Activated T-cell treated with anti-CD3 and anti-CD28 coated beads, Interleukin-2, amount 50 U/mL, for 24 hours (primary cell): ENCODE results near the gene REPS1.

ENCODE experiments used
- DNase-seq: peaks from one replicate; pipeline ENCODE4 v3.0.0-alpha.2; 2020
- H3K27ac Mint-ChIP-seq: 2 replicates; pipeline ENCODE4 v1.8.0; 2020; ENCODE audit warnings: mild to moderate bottlenecking, mixed read lengths
- H3K27me3 Mint-ChIP-seq: 2 replicates; pipeline ENCODE4 v1.8.0; 2020; ENCODE audit warnings: mixed read lengths
- H3K36me3 Mint-ChIP-seq: 2 replicates; pipeline ENCODE4 v1.8.0; 2020; ENCODE audit warnings: low read depth, mixed read lengths
- H3K4me1 Mint-ChIP-seq: 2 replicates; pipeline ENCODE4 v1.8.0; 2020; ENCODE audit warnings: low read depth, mixed read lengths
- H3K4me3 Mint-ChIP-seq: 2 replicates; pipeline ENCODE4 v1.8.0; 2020; ENCODE audit warnings: mild to moderate bottlenecking, moderate library complexity, mixed read lengths
- H3K9me3 Mint-ChIP-seq: 2 replicates; pipeline ENCODE4 v1.8.0; 2020; ENCODE audit warnings: mixed read lengths

Gene REPS1

GRCh38 chr6:138896104-138896756, 91.8 kb downstream of the REPS1 start:
- H3K27me3 Mint-ChIP-seq = no peaks in the 10 kb centered on the region
- no peak for DNase-seq

GRCh38 chr6:138891255-138891986, 96.6 kb downstream of the REPS1 start:
- Mint-ChIP-seq H3K27ac (no peak overlapping the region), H3K36me3 (peaks cover 4% of the 10 kb centered on the region), H3K27me3 (no peaks in the 10 kb centered on the region), H3K4me3 (no peak overlapping the region), H3K9me3 (no peaks in the 10 kb centered on the region), H3K4me1 (peaks cover 9% of the 10 kb centered on the region)
- DNase-seq = no peak

More at GRCh38 chr6:138896104-138896756, 91.8 kb downstream of the REPS1 start:
- Mint-ChIP-seq H3K4me3 (no peak overlapping the region), H3K4me1 (peaks cover 7% of the 10 kb centered on the region), H3K9me3 (no peaks in the 10 kb centered on the region), H3K27ac (no peak overlapping the region), H3K36me3 (peaks cover 43% of the 10 kb centered on the region)

- Mint-ChIP-seq H3K9me3 (no peaks in the 10 kb centered on the region), H3K27ac (no peak overlapping the region), H3K4me3 (no peak overlapping the region), H3K4me1 (peaks cover 10% of the 10 kb centered on the region), H3K36me3 (no peaks in the 10 kb centered on the region), H3K27me3 (no peaks in the 10 kb centered on the region)
- no peak for DNase-seq
These were observed 102.8 kb downstream of the REPS1 start for GRCh38 chr6:138885156-138885819.

GRCh38 chr6:138882369-138883017, 105.6 kb downstream of the REPS1 start:
- Mint-ChIP-seq H3K27ac (peak overlapping the region; percentile 75), H3K4me1 (peaks cover 8% of the 10 kb centered on the region), H3K4me3 (no peak overlapping the region), H3K9me3 (no peaks in the 10 kb centered on the region), H3K27me3 (no peaks in the 10 kb centered on the region), H3K36me3 (no peaks in the 10 kb centered on the region)
- no peak for DNase-seq

GRCh38 chr6:138873191-138873590, 114.9 kb downstream of the REPS1 start:
- no peak for DNase-seq
- H3K27me3 Mint-ChIP-seq = peaks cover 3% of the 10 kb centered on the region
- peaks cover 11% of the 10 kb centered on the region for H3K4me1 Mint-ChIP-seq
- no peak overlapping the region for H3K27ac Mint-ChIP-seq
- no peaks in the 10 kb centered on the region for H3K9me3 Mint-ChIP-seq
- H3K4me3 Mint-ChIP-seq = no peak overlapping the region
- H3K36me3 Mint-ChIP-seq = no peaks in the 10 kb centered on the region

- H3K36me3 Mint-ChIP-seq = no peaks in the 10 kb centered on the region
- peaks cover 8% of the 10 kb centered on the region for H3K27me3 Mint-ChIP-seq
- no peak overlapping the region for H3K27ac Mint-ChIP-seq
- no peak for DNase-seq
- no peak overlapping the region for H3K4me3 Mint-ChIP-seq
- H3K4me1 Mint-ChIP-seq = peaks cover 15% of the 10 kb centered on the region
- no peaks in the 10 kb centered on the region for H3K9me3 Mint-ChIP-seq
These were observed 118.7 kb downstream of the REPS1 start for GRCh38 chr6:138869398-138869797.

GRCh38 chr6:138868181-138868580, 119.9 kb downstream of the REPS1 start:
- H3K27me3 Mint-ChIP-seq = peaks cover 12% of the 10 kb centered on the region
- no peaks in the 10 kb centered on the region for H3K36me3 Mint-ChIP-seq
- no peaks in the 10 kb centered on the region for H3K9me3 Mint-ChIP-seq
- H3K4me1 Mint-ChIP-seq = peaks cover 15% of the 10 kb centered on the region
- DNase-seq = no peak
- H3K4me3 Mint-ChIP-seq = no peak overlapping the region
- no peak overlapping the region for H3K27ac Mint-ChIP-seq

GRCh38 chr6:138865480-138866109, 122.5 kb downstream of the REPS1 start:
- Mint-ChIP-seq H3K27ac (no peak overlapping the region), H3K4me1 (peaks cover 13% of the 10 kb centered on the region), H3K27me3 (peaks cover 19% of the 10 kb centered on the region), H3K36me3 (no peaks in the 10 kb centered on the region), H3K4me3 (no peak overlapping the region), H3K9me3 (no peaks in the 10 kb centered on the region)
- no peak for DNase-seq

GRCh38 chr6:138864343-138864890, 123.6 kb downstream of the REPS1 start:
- peaks cover 19% of the 10 kb centered on the region for H3K27me3 Mint-ChIP-seq
- H3K27ac Mint-ChIP-seq = no peak overlapping the region
- H3K4me1 Mint-ChIP-seq = peaks cover 4% of the 10 kb centered on the region
- no peak for DNase-seq
- H3K4me3 Mint-ChIP-seq = no peak overlapping the region
- H3K36me3 Mint-ChIP-seq = no peaks in the 10 kb centered on the region
- H3K9me3 Mint-ChIP-seq = no peaks in the 10 kb centered on the region

- H3K4me3 Mint-ChIP-seq = no peak overlapping the region
- H3K27ac Mint-ChIP-seq = no peak overlapping the region
- no peaks in the 10 kb centered on the region for H3K9me3 Mint-ChIP-seq
- no peak for DNase-seq
- peaks cover 4% of the 10 kb centered on the region for H3K4me1 Mint-ChIP-seq
- H3K27me3 Mint-ChIP-seq = peaks cover 16% of the 10 kb centered on the region
- no peaks in the 10 kb centered on the region for H3K36me3 Mint-ChIP-seq
These were observed 124.7 kb downstream of the REPS1 start for GRCh38 chr6:138863321-138863720.

GRCh38 chr6:138862456-138862855, 125.6 kb downstream of the REPS1 start:
- peaks cover 4% of the 10 kb centered on the region for H3K4me1 Mint-ChIP-seq
- peaks cover 16% of the 10 kb centered on the region for H3K27me3 Mint-ChIP-seq
- H3K27ac Mint-ChIP-seq = no peak overlapping the region
- no peak for DNase-seq
- no peaks in the 10 kb centered on the region for H3K36me3 Mint-ChIP-seq
- H3K4me3 Mint-ChIP-seq = no peak overlapping the region
- H3K9me3 Mint-ChIP-seq = no peaks in the 10 kb centered on the region

GRCh38 chr6:138857775-138858174, 130.3 kb downstream of the REPS1 start:
- H3K9me3 Mint-ChIP-seq = no peaks in the 10 kb centered on the region
- H3K27me3 Mint-ChIP-seq = peaks cover 7% of the 10 kb centered on the region
- no peaks in the 10 kb centered on the region for H3K4me1 Mint-ChIP-seq
- DNase-seq = no peak
- no peak overlapping the region for H3K27ac Mint-ChIP-seq
- no peak overlapping the region for H3K4me3 Mint-ChIP-seq
- no peaks in the 10 kb centered on the region for H3K36me3 Mint-ChIP-seq

GRCh38 chr6:138856654-138857053, 131.4 kb downstream of the REPS1 start:
- Mint-ChIP-seq H3K27ac (no peak overlapping the region), H3K4me1 (no peaks in the 10 kb centered on the region), H3K4me3 (no peak overlapping the region), H3K27me3 (peaks cover 7% of the 10 kb centered on the region), H3K9me3 (no peaks in the 10 kb centered on the region), H3K36me3 (no peaks in the 10 kb centered on the region)
- no peak for DNase-seq
